T follicular helper cell (primary cell): ENCODE measurements around the gene NELL1.

Source experiments
- DNase-seq: peaks from one replicate; pipeline ENCODE4 v3.0.0-alpha.2; 2020; ENCODE audit warnings: low read depth

The NELL1 gene

DNA sequence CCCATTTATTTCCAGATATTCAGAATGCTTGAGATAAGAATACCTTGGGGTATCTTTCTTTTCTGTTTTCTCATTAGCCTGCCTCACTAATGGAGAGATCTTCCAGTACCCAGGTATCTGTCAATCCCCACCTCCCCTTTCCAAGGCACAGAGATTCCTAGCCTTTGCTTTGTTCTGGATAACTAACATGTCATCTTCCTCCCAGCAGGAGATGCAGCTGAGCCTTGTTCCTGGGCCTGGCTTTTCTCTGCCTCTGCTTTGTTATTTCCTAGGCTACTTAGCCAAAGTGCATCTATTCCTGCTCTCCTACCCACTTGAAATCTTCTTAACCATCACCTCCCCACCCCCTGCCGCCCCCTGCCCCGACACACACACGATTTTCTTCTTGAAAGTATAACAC lies 297.1 kb downstream of the NELL1 start:
- DNase-seq: no peak

DNA sequence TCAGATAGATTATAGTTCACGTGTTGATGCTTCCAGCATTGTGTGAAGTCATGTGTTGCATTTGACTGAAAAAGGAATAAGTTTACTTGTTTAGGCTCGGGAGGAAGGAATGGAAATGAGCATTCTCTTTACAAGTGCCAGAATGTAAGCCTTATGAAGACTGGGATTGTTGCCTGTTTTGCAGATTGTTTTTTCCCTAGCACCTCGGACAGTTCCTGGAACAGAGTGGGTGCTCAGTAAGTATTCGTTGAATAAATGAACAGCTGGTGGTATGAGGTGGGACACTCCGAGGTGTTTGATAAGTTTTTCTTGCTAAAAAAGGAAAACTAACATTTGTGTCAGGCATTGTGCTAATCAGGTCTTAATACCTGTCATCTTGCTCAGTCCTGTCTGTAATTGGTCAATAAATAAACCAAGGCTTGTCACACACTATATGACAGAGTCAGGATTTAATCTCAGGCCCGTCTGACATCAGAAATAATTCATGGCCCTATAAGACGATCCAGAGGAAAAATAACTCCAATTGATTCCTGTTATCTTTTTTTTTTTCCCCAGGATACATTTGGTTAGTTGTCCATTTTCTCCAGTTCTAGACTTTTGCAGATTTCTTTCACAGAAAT lies 304.7 kb downstream of the NELL1 start:
- no peak for DNase-seq

DNA sequence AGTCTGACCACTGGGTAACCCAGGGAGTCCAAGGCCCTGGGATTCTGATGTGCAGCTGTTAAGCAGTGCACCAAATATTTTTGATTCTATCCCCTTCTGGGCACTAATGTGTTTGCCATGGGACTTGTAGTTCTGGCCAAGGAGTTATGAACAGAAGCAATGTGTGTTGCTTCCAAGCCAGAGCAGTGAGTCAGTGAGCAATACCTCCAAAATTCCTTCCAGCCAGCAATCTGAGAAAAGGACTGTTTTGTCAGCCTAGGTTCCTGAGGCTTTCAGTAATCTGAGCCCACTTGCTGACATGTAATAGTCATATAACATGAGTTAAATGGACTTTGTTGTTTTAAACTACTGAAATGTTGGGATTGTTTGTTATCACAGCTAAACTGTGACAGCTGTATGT lies 311.4 kb downstream of the NELL1 start:
- no peak for DNase-seq

DNA sequence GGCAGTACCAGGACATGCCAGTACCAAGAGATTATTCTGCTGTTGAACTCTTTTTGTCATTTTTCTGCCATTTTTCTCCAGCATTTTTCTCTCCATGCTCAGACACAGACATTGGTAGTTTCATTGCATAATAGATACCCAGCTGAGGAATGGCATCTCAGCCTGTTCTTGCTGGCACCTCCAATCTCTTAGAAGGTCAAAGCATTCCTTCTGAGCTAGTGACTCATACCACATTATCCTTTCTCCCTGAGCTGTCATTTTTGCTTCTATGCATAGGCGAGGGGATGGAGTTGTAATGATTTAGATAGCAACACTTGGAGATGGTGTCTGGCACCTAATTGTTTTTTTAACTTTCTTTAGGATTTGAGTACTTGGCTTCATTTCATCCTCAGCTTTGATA lies 321.1 kb downstream of the NELL1 start:
- DNase-seq: no peak

DNA sequence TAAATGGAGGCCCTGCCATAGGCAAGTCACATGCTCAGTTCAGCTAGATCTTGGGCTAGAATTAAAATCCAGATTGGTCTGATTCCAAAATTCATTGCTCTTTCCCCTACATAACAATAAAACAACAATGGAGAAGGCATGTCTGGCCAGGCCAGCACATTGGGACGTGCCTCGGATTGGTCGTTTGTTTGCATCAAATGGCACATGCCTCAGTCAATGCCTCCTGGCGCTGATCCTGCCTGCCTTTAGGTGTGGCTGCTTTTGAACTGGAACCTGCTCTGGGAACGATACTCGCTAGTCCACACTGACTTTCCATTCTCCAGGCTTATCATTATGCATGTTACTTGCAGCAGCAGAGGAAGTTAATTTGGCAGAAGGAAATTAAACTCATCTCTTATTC lies 322.1 kb downstream of the NELL1 start:
- DNase-seq: no peak

DNA sequence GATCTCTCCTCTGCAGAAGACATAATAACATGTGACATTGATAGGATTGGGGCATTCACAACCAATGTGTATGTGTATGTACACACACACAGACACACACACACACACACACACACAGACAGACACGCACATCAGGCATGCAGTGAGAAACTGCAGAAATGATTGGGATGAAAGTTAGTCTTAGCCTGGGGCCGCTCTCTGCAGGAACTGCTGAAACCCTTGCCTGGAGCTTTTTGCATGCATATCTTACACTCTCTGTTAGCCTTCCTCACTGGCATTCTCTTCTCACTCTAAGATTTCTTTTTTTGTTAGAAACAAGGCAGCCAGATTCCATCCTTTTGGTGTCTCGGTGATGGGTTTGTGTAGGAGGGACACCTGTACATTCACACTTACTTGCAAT lies 337.9 kb downstream of the NELL1 start:
- DNase-seq: no peak

DNA sequence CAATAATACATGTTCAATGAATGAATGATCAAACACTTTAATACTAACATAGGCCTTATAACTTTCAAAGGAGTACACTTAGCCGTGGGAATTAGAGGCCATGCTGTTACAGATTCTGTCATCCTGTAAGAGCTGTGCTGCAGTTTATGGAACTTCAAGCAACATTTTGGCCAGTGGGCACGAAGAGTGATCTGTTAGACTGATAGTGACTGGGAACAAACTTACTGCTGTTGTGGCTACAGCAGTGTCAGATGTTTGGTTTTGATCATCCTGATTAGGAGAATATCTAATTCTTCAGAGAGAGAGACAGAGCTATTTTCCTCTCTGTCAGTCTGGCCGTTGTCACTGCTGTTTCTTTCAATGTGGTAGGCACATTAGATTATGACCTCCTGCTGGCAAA lies 348.9 kb downstream of the NELL1 start:
- DNase-seq: no peak

DNA sequence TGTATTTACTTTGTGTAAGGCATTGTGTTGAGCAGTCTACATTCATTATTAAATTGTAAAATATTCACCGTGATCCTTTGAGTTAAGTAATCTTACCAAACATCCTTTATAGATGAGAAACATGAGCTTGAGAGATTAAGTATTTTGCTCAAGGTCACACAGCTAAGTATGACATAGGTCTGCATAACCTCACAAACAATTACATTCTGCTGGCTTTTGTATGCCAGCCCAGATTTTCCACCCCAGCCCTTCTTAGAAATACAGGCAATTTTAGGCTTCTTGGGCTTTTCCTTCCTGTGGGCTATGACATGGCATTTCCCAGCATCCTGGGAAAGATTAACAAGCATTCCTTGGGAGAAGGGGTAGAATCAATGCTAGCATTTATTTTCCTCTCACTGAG lies 357.3 kb downstream of the NELL1 start:
- DNase-seq: no peak

DNA sequence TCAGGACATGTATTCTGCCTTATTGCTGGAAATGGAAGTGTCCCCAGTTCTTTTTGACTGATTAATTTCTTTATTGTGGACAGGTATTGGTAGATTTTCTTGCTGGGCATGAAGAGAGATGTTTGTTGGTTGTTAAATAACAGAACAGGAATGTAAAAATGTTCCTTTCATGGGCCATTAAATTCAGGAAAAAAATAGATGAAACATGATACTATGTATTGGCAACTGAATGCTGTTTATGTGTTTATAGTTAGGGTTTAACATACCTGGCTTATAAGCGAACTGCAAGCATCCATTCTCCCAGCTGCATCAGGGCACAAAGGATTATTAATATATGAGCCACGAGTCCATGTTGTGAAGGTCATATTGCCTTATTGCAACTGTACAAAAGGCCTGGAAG lies 368.5 kb downstream of the NELL1 start:
- DNase-seq: no peak

DNA sequence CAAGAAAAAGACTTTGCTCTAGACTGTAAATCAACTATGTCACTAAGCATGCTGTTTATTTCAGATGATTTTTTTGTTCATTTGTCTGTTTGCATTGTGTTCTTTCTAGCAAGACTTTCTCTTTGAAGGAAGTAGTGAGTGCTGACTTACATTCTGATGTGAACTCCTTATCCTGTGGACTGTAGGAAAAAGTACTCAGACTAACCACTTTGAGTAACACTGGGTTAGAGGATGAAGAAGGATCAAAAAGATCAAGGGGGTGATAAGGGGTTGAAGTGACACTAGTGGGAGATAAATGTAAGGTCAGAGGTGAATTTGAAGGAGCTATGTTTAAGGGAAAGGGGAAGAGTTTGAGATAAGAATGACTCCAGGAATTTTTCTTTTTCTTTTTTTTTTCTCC lies 369.4 kb downstream of the NELL1 start:
- DNase-seq: no peak

DNA sequence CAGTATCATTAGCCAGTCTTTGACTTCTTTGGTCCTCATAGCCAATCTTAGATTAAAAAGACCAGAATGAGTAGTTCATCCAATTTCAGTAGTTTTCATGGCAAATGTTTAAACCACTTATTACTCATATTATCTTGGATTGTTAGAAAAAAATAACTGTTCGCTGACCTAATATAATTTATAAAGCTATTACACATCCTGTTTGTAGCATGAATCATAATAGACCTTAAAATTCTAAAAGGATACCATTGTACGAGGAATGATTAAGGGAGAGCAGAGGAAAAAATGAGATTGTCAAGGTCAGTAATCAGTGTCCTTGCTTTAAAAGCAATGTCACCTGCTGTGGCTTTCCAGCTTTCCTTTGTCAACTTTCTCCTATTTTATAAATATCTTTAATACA lies 371.2 kb downstream of the NELL1 start:
- DNase-seq: no peak

DNA sequence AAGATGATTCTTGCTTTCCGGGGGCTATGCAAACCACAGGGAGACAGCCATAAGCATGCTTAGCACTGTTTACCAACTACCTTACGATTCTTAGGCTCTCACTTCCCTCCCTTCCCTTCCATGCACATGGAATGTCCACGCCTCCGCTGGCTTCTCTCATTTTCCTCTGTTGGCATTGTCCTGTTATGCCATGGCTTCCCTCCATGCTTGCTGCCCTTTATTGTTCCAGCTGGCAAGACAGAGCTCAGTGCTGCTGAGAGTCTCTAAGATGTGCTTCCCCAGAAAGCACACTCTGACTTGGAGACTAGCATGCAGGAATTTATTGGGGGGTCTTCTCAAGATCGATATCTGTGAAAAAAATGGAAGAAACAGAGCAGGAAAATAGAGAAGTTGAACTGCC lies 379.2 kb downstream of the NELL1 start:
- no peak for DNase-seq

DNA sequence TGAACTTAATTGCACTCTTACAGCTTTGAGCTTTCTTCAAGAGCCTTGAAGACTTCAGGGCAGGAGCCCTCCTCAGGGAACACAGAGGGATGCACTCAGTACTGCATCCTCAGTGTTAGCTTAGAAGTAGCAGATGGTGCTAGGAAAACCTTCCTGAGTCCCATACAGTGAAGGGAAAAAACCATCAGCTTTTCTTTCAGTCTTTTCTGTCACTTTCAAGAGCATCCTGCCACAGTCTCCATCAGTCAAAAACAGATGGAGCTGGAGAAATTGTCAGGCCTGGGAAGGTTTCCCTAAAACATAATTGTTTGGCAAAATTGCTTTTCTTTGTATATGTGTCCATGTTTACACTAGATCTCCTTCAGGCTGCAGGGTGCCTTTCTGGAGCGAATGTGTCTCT lies 384.1 kb downstream of the NELL1 start:
- DNase-seq: no peak

DNA sequence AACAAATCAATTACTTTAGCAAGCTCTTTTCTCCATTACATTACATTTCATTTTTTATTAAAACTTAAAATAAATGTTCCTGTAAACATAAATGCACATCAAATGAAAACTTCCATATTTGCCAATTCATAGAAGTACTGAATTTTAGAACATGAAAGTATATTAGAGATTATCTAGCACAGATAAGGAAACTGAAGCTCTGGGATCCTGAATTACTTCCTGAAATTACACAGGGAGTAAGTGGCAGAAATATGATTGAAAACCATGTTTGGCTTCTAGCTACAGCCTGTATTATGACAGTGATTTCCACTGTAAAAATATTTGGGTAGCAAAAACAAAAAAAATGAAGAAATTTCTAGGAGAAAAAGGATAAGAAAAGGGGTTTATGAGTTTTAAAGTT lies 387.3 kb downstream of the NELL1 start:
- DNase-seq: no peak

DNA sequence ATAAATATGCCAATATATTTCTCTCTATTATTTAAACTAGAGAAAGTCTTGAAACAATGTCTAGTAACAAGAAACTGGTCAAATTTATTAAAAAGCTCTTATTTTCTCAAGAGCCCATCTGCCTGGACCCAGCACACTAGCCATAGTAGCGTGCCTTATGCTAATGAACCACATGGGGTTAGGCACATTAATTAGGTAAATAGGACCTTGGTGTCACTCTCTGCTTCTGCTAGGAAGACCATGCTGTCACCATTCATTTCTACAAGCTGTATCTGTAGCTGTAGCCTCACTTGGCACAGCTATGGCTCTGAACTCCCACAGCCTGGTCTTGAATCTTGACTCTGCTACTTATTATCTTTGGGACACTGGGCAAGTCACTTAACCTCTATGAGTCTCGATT lies 390.5 kb downstream of the NELL1 start:
- DNase-seq: no peak

DNA sequence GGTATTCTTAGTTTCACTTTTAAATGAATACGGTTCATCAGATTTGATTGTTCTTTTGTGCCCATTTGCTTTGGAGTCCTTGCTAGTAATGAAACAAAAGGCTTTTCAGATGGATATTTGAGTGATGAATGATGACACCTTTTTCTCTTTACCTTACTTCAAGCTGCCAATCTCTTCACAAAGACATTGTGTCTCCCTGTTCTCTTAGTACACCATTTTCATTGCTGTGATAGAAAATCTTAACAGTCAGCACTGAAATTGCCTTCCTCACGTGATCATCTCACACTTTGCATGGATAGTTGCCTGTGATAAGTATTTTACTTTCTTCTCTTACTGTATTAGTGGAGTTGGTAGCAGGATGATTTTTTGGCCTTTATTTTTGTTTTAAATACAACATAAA lies 396.6 kb downstream of the NELL1 start:
- DNase-seq: no peak

DNA sequence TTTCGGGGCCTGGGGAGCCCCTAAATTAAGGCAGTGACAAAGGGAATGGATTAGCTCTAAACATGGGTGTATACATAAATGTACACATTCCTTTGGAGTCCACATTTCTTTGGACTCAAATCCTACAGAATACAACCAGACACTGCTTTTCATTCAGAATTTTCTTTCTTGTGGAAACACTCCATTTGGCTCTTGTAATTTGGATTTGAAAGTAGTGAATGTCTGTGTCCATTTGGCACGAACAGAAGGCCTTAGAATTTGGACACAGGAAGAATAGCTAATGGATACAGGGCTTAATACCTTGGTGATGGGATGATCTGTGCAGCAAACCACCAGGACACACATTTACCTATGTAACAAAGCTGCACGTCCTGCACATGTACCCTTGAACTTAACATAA lies 399.5 kb downstream of the NELL1 start:
- no peak for DNase-seq

DNA sequence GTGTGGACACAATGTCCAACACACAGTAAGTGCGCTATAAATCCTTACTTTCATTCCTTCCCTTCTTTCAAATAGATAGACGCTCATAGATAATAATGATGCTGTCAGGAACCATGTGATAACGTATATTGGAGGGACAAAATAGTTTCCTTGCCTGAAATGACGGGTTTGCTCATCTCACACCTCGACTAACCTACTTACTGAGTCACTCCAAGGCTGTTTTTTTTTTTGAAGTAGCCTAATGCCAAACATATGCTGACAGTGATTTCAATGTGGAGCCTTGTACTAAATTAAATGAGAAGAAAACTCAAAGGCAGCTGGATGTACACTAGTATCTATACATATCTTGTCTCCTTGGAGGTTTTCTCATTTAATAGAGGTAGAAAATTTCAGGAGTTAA lies 400.5 kb downstream of the NELL1 start:
- no peak for DNase-seq

DNA sequence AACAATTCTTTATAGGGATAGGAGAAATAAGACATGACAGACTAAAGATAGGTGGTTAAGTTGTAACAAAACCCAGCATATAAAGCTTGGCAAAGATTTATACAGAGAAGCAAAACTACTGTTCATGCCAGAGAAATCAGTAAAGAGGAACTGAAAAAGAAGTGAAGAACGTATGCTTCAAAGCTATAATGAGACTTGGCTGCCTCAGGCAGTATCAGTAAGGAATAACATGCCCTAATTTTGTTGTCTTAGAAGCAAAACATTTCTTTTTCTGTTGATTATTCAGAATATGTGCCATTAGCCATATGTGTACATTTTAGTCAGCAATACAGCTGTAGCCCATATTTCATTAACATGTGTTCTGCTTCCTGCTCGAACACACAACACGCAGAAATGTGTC lies 403.2 kb downstream of the NELL1 start:
- no peak for DNase-seq

DNA sequence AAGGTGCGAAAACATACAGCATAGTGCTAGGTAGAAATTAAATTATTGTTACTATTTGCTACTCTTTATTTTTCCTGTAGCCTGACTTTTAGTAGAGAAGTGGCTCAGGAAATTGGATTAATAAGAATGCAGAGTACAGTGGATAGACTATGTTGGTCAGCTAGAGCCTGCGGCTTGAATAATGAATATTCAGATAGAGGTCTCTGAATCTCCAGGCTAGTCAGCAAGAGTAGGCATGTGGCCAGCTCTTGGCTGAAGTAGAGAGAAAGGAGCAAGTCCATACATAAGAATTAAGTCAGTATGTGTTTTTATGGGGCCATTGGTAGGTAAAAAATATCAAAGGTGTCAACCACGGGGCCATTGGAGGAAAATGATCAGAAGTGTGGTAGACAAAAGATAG lies 413.5 kb downstream of the NELL1 start:
- no peak for DNase-seq

DNA sequence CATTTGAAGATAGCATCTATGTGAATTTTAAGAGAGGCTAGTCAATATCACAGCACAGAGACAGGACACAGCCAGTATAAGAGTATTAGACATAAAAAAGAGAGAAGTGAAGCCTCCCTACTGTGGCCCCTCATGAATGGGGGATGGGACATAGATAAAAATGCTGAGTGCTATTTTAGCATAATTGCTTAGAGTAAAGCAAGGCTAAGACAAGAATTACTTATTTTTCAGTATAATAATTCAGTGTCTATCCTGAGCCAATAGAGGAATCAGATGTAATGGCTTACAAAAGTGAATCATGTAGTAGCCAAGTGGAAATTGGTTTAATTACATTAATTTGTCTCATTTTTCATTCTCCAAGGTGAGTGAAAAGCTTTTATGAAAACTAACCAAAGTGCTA lies 419.5 kb downstream of the NELL1 start:
- no peak for DNase-seq

DNA sequence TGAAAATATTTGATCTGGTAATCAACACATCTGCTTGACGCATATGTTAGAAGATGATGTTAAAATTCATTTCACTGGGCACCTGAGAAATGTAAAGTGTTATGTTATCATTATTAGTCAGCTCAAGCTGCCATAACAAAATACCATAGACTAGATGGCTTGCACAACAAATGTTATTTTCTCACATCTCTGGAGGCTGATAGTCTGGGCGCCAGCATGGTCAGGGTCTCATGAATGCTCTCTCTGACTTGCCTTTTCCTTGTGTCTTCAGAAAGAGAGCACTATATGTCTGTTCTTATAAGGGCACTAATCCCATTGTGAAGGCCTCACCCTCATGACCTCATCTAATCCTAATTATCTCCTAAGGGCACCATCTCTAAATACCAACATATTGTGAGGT lies 435.3 kb downstream of the NELL1 start:
- no peak for DNase-seq

DNA sequence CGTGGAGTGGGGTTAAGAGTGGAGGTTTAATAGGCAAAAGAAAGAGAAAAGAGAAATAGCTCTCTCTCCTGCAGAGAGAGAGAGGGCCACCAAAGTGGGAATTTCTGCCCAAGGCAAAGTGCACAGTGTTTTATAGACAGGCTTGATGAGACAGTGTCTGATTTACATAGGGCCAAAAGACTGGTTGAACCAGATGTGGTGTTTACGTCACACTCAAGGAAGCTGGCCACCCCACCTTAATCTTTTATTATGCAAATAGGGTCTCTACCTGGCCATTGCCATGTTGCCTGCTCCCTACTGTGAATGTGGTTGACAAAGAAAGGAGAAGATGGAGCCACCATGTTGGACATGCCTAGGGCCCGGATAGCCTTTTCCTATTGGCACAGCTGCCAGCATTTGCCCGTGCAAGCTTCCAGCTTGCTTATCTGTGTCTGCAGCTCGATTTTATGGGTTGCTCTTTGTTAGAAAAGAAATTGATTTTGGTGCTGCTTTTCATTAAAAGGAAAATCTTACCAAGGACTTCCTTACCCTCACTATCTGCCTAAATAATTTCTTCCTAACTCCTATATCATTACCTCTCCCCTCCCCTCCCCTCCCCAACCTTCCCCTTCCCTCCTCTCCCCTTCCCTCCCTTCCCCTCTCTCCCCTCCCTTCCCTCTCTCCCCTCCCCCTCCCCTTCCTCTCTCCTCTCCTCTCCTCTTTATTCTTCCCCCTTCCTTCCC lies 436.0 kb downstream of the NELL1 start:
- no peak for DNase-seq

DNA sequence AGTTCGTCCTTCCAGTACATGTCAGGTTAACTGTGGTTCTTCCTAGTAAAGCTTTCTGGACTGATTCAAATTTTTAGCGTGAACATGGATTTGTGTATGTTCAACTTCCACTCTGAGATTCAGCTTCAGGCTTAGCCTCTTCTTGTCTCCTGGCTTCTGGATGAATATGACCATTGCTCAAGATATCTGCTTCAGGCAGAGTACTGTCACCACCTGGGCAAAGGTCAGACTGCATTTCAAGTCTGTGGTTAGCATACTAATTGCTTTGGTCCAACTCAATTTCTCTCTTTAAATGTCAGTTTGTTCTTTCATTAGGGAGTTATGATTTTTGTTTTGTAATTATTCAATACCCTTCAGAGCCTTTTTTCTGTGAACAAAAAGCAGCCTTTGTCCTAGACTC lies 440.0 kb downstream of the NELL1 start:
- DNase-seq: no peak
